GM03348 (cell line): ENCODE results near the gene RSRC1.
"Not testable (repeated sequence)": the region's sequence is repeated elsewhere in the genome, so short reads cannot be mapped to it uniquely, and the experiment has no call there.

Experiments
- DNase-seq: peaks from one replicate; pipeline ENCODE4 v3.0.0; 2012; ENCODE audit warnings: low spot score

The RSRC1 gene

GRCh38 chr3:158109804-158110657, at the start of gene RSRC1:
RSRC1 (plus strand) TSS chr3:158110089; CDS start chr3:158122105, 12,016 bp downstream.
- DNase-seq, result peak; percentile 85

GRCh38 chr3:158065574-158065973, 44.3 kb upstream of the RSRC1 start:
- DNase-seq, result not testable (repeated sequence)

- no peak for DNase-seq
These were observed 37.1 kb upstream of the RSRC1 start for GRCh38 chr3:158072790-158073189.

GRCh38 chr3:158074591-158074990, 35.3 kb upstream of the RSRC1 start:
- DNase-seq, result no peak

GRCh38 chr3:158079599-158079998, 30.3 kb upstream of the RSRC1 start:
- DNase-seq, result no peak

GRCh38 chr3:158084651-158085050, 25.2 kb upstream of the RSRC1 start:
- no peak for DNase-seq

- DNase-seq, result no peak
These were observed 24.5 kb upstream of the RSRC1 start for GRCh38 chr3:158085358-158085757.

GRCh38 chr3:158085931-158086330, 24.0 kb upstream of the RSRC1 start:
- no peak for DNase-seq

- no peak for DNase-seq
These were observed 23.5 kb upstream of the RSRC1 start for GRCh38 chr3:158086361-158086760.

- no peak for DNase-seq
These were observed 23.1 kb upstream of the RSRC1 start for GRCh38 chr3:158086776-158087175.

GRCh38 chr3:158091531-158091930, 18.4 kb upstream of the RSRC1 start:
- DNase-seq, result no peak

GRCh38 chr3:158093526-158093925, 16.4 kb upstream of the RSRC1 start:
- DNase-seq, result no peak

GRCh38 chr3:158094235-158095110, 15.4 kb upstream of the RSRC1 start:
- no peak for DNase-seq

- no peak for DNase-seq
These were observed 14.6 kb upstream of the RSRC1 start for GRCh38 chr3:158095111-158095813.

- no peak for DNase-seq
These were observed 13.8 kb upstream of the RSRC1 start for GRCh38 chr3:158095814-158096704.

- no peak for DNase-seq
These were observed 12.8 kb upstream of the RSRC1 start for GRCh38 chr3:158097081-158097592.

GRCh38 chr3:158097593-158098308, 12.1 kb upstream of the RSRC1 start:
- DNase-seq, result no peak

GRCh38 chr3:158098309-158098639, 11.6 kb upstream of the RSRC1 start:
- DNase-seq, result no peak

GRCh38 chr3:158098834-158099424, 11.0 kb upstream of the RSRC1 start:
- no peak for DNase-seq

GRCh38 chr3:158100681-158101080, 9.2 kb upstream of the RSRC1 start:
- DNase-seq, result no peak
